T-cell (primary cell): ENCODE data around the gene PRMT3. TPM values are rescaled to one million over a fixed set of nuclear protein-coding genes. Genes with fewer than 3 reads are reported as not detected.

Source experiments
- ATAC-seq, 4 experiments: fragments of 200-7000 bp in 3 of 4; fragments of 150-1000 bp in 1 of 4; cut with Tn5 transposase; replicated peaks in 1 of 4; 1 replicate in 3 of 4; 2 replicates in 1 of 4; pipeline ENCODE4 v1.10.0; 2021; ENCODE audit warnings: moderate library complexity in 3 of 4, mild to moderate bottlenecking in 2 of 4, moderate number of reproducible peaks in 1 of 4
- CTCF ChIA-PET, 2 donors: fragments of 300-600 bp; sonication (Branson Sonifier 250); formaldehyde crosslinking; loops; one replicate each; lab custom pipeline; 2022; ENCODE audit warnings: antibody characterized with exemption in 2 of 2; lab: Charles Lee
- POLR2A ChIA-PET, 2 donors: fragments of 300-600 bp; sonication (Branson Sonifier 250); formaldehyde crosslinking; loops; one replicate each; lab custom pipeline; 2022; ENCODE audit warnings: antibody characterized with exemption in 2 of 2; lab: Charles Lee
- DNase-seq, 35 experiments: peaks; one replicate each; pipeline versions ENCODE4 v3.0.0 to v3.0.0-alpha.2; 2013 to 2023
- H3K27ac ChIP-seq: one replicate; pipeline ENCODE4 v1.5.1; 2013; ENCODE audit warnings: low read length
- H3K27me3 ChIP-seq, 2 experiments: replicated peaks in 1 of 2; 1 replicate in 1 of 2; 2 replicates in 1 of 2; pipeline versions ENCODE4 v1.6.1 to v1.7.0; 2013; ENCODE audit warnings: low read length in 1 of 2, mixed read lengths in 1 of 2; ENCODE audit not compliant: control insufficient read depth in 2 of 2, insufficient read depth in 2 of 2; ENCODE audit errors: extremely low read depth in 1 of 2
- H3K36me3 ChIP-seq, 2 donors: 1 replicate in 1 of 2; 2 replicates in 1 of 2; pipeline versions ENCODE4 v1.6.1 to v1.7.0; 2013; ENCODE audit warnings: low read length in 1 of 2; ENCODE audit not compliant: control insufficient read depth in 2 of 2, insufficient read depth in 1 of 2; ENCODE audit errors: extremely low read depth in 1 of 2
- H3K4me1 ChIP-seq, 2 experiments: 1 replicate in 1 of 2; 2 replicates in 1 of 2; pipeline versions ENCODE4 v1.6.1 to v1.7.0; 2013; ENCODE audit warnings: low read length in 2 of 2, mixed read lengths in 1 of 2; ENCODE audit not compliant: insufficient read depth in 2 of 2, control insufficient read depth in 1 of 2; ENCODE audit errors: extremely low read depth in 1 of 2
- H3K4me3 ChIP-seq, 2 donors: 1 replicate in 1 of 2; 2 replicates in 1 of 2; pipeline versions ENCODE4 v1.5.1 to v1.7.0; 2013; ENCODE audit warnings: mild to moderate bottlenecking in 2 of 2, low read length in 1 of 2, moderate library complexity in 1 of 2; ENCODE audit not compliant: control insufficient read depth in 1 of 2; ENCODE audit errors: extremely low read depth in 1 of 2
- H3K9me3 ChIP-seq: 2 replicates; pipeline ENCODE4 v1.7.0; 2013
- H3K27ac Mint-ChIP-seq, 2 donors: one replicate each; pipeline ENCODE4 v1.8.0; 2020 to 2021; ENCODE audit warnings: mild to moderate bottlenecking in 2 of 2, mixed read lengths in 2 of 2
- H3K27me3 Mint-ChIP-seq, 2 donors: one replicate each; pipeline ENCODE4 v1.8.0; 2021 to 2022; ENCODE audit warnings: mixed read lengths in 2 of 2
- H3K36me3 Mint-ChIP-seq: one replicate; pipeline ENCODE4 v1.8.0; 2021; ENCODE audit warnings: mixed read lengths
- H3K4me1 Mint-ChIP-seq, 3 donors: one replicate each; pipeline ENCODE4 v1.8.0; 2020 to 2022; ENCODE audit warnings: mixed read lengths in 3 of 3, mild to moderate bottlenecking in 1 of 3
- H3K4me3 Mint-ChIP-seq, 3 donors: one replicate each; pipeline ENCODE4 v1.8.0; 2020 to 2022; ENCODE audit warnings: mild to moderate bottlenecking in 3 of 3, mixed read lengths in 3 of 3, moderate library complexity in 3 of 3
- H3K9me3 Mint-ChIP-seq, 3 donors: one replicate each; pipeline ENCODE4 v1.8.0; 2020 to 2022; ENCODE audit warnings: mixed read lengths in 3 of 3
- WGBS: methylation state at CpG from one replicate; pipeline ENCODE4 v1.1.5; 2013; ENCODE audit warnings: missing lambda C conversion rate; ENCODE audit not compliant: insufficient coverage; 5-methylcytosine and 5-hydroxymethylcytosine counted together
- total RNA-seq, 35 experiments: library from RNA in 6 of 35; stranded (reverse) in 6 of 35; fragments of 120-200 nt in 1 of 35; gene quantifications; one replicate each; pipeline versions ENCODE4 v1.2.1 to v1.2.4 and lab custom pipeline; 2013 to 2026

PRMT3 gene
- total RNA-seq, 5 donors from 2014 or later (not counting 1 experiment from before 2014, with no cell fraction given), result 12.9 to 19.5 (median 17.2) TPM

DNA sequence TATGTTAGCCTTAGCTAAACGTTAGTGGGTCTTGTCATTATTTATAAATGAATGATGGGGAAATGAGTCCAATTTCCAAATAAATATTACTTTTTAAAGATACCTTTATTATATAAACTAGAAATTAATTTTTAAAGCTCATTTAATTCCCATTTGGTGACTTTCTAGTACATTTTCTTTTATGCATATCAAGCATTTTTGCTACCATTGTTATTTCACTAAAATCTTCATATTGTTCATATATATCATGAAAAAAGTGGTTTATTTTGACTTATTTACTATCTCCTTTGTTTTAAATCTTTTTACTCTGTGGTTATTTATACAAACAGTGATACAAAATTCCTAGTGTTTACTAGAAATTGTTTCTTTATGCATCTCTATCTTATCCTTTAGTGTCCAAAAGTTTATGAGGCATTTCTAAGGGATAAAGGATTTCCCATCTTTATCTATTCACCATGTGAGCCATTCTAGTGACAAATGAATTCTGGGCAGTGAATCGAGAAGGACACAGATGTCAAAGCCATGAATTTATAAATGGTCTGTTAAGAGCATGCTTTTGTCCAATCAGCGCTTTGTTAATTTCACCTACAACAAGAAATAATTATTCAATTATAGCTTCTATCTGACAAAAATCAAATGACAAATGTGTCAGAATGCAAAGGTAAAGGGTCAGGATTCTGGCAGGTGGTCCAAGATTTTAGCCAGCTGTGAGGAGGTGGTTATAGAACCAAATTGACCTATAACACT, 70.6 kb downstream of the PRMT3 start:
- DNase-seq (no peak), ATAC-seq (no peak)
- no peaks in the 10 kb centered on the region for H3K27me3 ChIP-seq
- no peak overlapping the region for H3K4me3 ChIP-seq
- peaks cover 0 to 5% of the 10 kb centered on the region in 2 donors for H3K36me3 ChIP-seq
- Mint-ChIP-seq H3K9me3 (no peaks in the 10 kb centered on the region), H3K36me3 (peaks cover 46% of the 10 kb centered on the region), H3K27me3 (no peaks in the 10 kb centered on the region), H3K4me3 (no peak overlapping the region), H3K4me1 (no peaks in the 10 kb centered on the region), H3K27ac (no peak overlapping the region)
- POLR2A ChIA-PET, result no interaction called here
- H3K27ac ChIP-seq, result no peak overlapping the region
- no CpG with 5 or more reads among the region's 3 CpGs for WGBS
- H3K9me3 ChIP-seq, result no peaks in the 10 kb centered on the region
- CTCF ChIA-PET, result interaction anchor here in 1 of 2 donors (0.6 kb wide), 1 partner anchor 24 kb away, joined by 3 read pairs; no protein-coding TSS in a partner anchor
- H3K4me1 ChIP-seq, result no peaks in the 10 kb centered on the region

DNA sequence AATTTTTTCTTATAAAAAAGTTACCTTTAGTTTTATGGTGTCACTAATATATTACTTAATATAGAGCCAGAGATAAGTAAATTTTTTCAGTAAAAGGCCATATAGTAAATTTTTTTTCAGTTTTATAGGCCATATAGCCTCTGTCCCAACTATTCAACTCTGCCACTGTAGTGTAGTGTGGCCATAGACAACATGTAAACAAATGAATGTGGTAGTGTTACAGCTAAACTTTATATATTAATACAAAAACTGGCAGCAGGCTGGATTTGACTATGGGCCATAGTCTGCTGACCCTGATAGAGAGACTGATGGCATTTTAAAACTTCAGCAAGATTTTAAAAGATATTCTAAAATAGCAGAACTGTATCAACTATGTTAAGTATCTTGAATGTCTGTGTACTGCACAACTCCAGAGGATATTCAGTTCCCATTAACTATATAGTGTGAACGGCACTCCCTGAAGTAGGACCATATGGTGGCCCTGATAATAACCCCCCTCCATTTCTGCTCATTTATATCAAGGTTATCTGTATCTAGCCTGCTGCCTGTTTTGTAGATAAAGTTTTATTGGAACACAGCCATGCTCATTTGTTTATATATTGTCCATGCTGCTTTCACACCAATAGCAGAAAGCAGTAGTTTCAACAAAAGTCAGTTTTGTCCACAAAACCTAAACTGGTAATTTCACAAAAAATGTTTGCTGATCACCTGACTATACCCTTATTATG, 71.6 kb downstream of the PRMT3 start:
- ATAC-seq (no peak), DNase-seq (no peak)
- no peaks in the 10 kb centered on the region for H3K27me3 ChIP-seq
- H3K9me3 ChIP-seq, result no peaks in the 10 kb centered on the region
- ChIA-PET CTCF (no interaction called here), POLR2A (no interaction called here)
- Mint-ChIP-seq H3K4me3 (no peak overlapping the region), H3K9me3 (no peaks in the 10 kb centered on the region), H3K4me1 (no peaks in the 10 kb centered on the region), H3K27me3 (no peaks in the 10 kb centered on the region), H3K36me3 (peaks cover 45% of the 10 kb centered on the region), H3K27ac (no peak overlapping the region)
- no CpG with 5 or more reads among the region's 1 CpG for WGBS
- no peak overlapping the region for H3K4me3 ChIP-seq
- peaks cover 0 to 7% of the 10 kb centered on the region in 2 donors for H3K36me3 ChIP-seq
- no peak overlapping the region for H3K27ac ChIP-seq
- H3K4me1 ChIP-seq, result no peaks in the 10 kb centered on the region

DNA sequence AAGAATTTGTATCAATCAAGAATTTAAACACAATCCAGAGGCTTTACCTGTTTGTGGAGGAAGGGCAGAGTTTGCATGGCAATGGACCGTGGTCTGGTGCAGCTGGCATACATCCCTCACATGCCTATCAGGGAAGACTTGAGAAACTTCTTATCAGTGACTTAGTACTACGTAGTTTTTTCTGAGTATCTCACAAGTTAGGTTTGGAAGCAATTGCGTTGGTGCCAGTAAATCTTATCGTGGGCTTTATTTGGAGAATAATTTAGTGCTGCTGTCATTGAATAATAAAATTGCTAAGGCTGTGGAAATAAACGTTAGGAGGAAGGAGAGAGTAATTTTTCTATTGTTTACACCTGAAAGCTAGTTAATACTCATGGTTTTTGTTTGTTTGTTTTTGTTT, 72.3 kb downstream of the PRMT3 start:
- WGBS, result 88% methylated on average over 4 of the region's 5 CpGs
- Mint-ChIP-seq H3K36me3 (peaks cover 47% of the 10 kb centered on the region), H3K27ac (no peak overlapping the region), H3K4me3 (no peak overlapping the region), H3K9me3 (no peaks in the 10 kb centered on the region), H3K27me3 (no peaks in the 10 kb centered on the region), H3K4me1 (no peaks in the 10 kb centered on the region)
- Histone ChIP-seq H3K27me3 (no peaks in the 10 kb centered on the region), H3K4me3 (no peak overlapping the region), H3K4me1 (no peaks in the 10 kb centered on the region), H3K27ac (no peak overlapping the region), H3K36me3 (peaks cover 0 to 11% of the 10 kb centered on the region in 2 donors), H3K9me3 (no peaks in the 10 kb centered on the region)
- CTCF ChIA-PET, result no interaction called here
- ATAC-seq (no peak), DNase-seq (no peak)
- POLR2A ChIA-PET, result no interaction called here

DNA sequence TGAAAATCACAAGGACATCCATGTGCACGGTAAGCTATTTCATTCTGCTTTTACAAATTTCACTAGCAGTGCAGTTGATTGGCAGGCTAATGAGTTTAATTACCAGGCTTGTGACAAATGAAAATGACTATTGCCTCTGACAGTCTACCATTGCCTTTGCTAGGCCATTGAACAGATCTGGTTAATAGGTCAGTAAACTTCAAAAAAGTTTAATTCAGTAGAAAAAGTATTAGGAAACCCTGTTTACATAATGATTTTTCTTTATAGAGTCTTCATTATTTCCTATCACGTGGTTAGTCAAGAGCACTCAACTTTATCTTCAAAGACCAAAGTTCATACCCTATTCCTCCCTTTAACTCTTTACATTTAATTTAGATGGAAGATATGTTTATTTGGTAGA, 77.0 kb downstream of the PRMT3 start:
- CTCF ChIA-PET, result no interaction called here
- no CpG with 5 or more reads among the region's 2 CpGs for WGBS
- no peak overlapping the region for H3K27ac ChIP-seq
- Mint-ChIP-seq H3K9me3 (no peaks in the 10 kb centered on the region), H3K36me3 (peaks cover 56% of the 10 kb centered on the region), H3K4me3 (no peak overlapping the region), H3K27me3 (no peaks in the 10 kb centered on the region), H3K4me1 (no peaks in the 10 kb centered on the region), H3K27ac (no peak overlapping the region)
- no peaks in the 10 kb centered on the region for H3K27me3 ChIP-seq
- no peaks in the 10 kb centered on the region for H3K9me3 ChIP-seq
- H3K36me3 ChIP-seq, result peaks cover 0 to 14% of the 10 kb centered on the region in 2 donors
- no peak for ATAC-seq
- H3K4me3 ChIP-seq, result no peak overlapping the region
- POLR2A ChIA-PET, result no interaction called here
- DNase-seq, result no peak
- H3K4me1 ChIP-seq, result no peaks in the 10 kb centered on the region

DNA sequence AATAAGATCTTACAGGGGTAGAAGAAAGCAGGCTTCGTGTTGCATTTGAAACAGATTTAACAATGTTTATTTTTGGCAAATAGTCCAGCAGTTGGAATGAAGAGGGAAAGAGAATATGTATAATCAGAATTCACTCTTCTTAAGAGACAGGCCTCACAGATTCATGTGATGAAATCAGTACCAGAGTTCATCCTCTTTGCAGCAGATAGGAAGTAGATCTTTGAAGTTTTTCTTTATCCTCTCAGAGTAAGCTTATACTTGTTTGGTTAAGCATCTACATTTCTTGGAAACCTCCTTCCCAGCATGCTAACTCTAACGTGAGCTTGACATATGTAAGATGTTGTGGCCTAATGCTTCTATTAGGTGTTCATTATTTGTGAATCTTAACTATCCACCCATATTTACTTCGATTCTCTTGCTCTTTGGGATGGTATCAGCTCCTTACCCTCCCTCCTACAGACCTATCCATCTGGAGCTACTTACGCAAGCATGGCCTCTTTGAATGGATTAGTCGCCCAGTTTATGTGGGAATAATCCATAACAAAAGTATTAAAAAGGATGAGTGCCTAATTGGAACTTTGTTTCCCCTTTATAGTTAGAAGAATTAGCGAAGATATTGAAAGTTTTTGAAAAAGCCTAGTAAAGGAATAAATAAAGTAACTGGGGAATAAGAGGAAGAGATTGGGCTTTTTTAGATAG, 80.1 kb downstream of the PRMT3 start:
- no peaks in the 10 kb centered on the region for H3K4me1 ChIP-seq
- Mint-ChIP-seq H3K27me3 (no peaks in the 10 kb centered on the region), H3K9me3 (peaks cover 0 to 4% (median 0%) of the 10 kb centered on the region in 3 donors), H3K4me3 (no peak overlapping the region), H3K27ac (no peak overlapping the region), H3K4me1 (peaks cover 5 to 12% (median 7%) of the 10 kb centered on the region in 3 donors), H3K36me3 (peaks cover 62% of the 10 kb centered on the region)
- ChIA-PET CTCF (no interaction called here), POLR2A (no interaction called here)
- WGBS, result no CpG with 5 or more reads among the region's 6 CpGs
- H3K27ac ChIP-seq, result no peak overlapping the region
- no peak for ATAC-seq
- no peaks in the 10 kb centered on the region for H3K9me3 ChIP-seq
- DNase-seq, result no peak
- H3K27me3 ChIP-seq, result no peaks in the 10 kb centered on the region
- H3K4me3 ChIP-seq, result no peak overlapping the region
- peaks cover 7 to 17% of the 10 kb centered on the region in 2 donors for H3K36me3 ChIP-seq

DNA sequence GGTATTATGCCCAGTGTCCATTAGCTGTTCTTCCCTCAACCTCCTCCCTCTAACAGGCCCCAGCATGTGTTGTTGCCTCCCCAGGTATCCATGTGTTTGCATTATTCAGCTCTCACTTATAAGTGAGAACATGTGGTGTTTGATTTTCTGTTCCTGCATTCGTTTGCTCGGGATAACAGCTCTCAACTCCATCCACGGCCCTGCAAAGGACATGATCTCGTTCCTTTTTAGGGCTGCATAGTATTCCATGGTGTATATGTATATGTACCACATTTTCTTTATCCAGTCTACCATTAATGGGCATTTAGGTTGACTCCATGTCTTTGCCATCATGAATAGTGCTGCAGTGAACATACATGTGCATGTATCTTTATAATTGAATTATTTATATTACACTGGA, 82.8 kb downstream of the PRMT3 start:
- POLR2A ChIA-PET, result no interaction called here
- Mint-ChIP-seq H3K4me1 (peaks cover 9 to 15% (median 12%) of the 10 kb centered on the region in 3 donors), H3K27ac (no peak overlapping the region), H3K4me3 (no peak overlapping the region), H3K27me3 (no peaks in the 10 kb centered on the region), H3K9me3 (peaks cover 0 to 4% (median 0%) of the 10 kb centered on the region in 3 donors), H3K36me3 (peaks cover 64% of the 10 kb centered on the region)
- no peak for DNase-seq
- peaks cover 7 to 12% of the 10 kb centered on the region in 2 donors for H3K36me3 ChIP-seq
- no peaks in the 10 kb centered on the region for H3K4me1 ChIP-seq
- no peak overlapping the region for H3K4me3 ChIP-seq
- no peaks in the 10 kb centered on the region for H3K9me3 ChIP-seq
- no peak overlapping the region for H3K27ac ChIP-seq
- no CpG with 5 or more reads among the region's 4 CpGs for WGBS
- H3K27me3 ChIP-seq, result no peaks in the 10 kb centered on the region
- no peak for ATAC-seq
- CTCF ChIA-PET, result no interaction called here
